ENCODE data around the gene CAMKMT. TPM values are rescaled to one million over a fixed set of nuclear protein-coding genes. Genes with fewer than 3 reads are reported as not detected.

The CAMKMT gene
- total RNA-seq, 1 experiment from 2014 or later: 17.4 TPM

GRCh38 chr2:44620189-44620990, 258.6 kb downstream of the CAMKMT start:
- Histone ChIP-seq H3K27ac (ENCODE audit: insufficient read length, low read depth, low read length) (no peak overlapping the region), H2BK12ac (ENCODE audit: insufficient read length, low read depth, low read length) (no peak overlapping the region), H3K23ac (ENCODE audit: insufficient read length, low read depth, low read length) (no peak overlapping the region), H4K91ac (ENCODE audit: insufficient read length, low read depth, low read length) (no peak overlapping the region), H3K27me3 (ENCODE audit: insufficient read depth, low read length) (no peaks in the 10 kb centered on the region), H2BK15ac (ENCODE audit: low read depth, low read length) (no peak overlapping the region), H3T11ph (ENCODE audit: low read length) (no peak overlapping the region), H3K79me1 (ENCODE audit: insufficient read depth, low read depth, low read length, poor library complexity, severe bottlenecking) (no peaks in the 10 kb centered on the region), H3K4ac (ENCODE audit: low read depth, low read length) (no peak overlapping the region), H4K8ac (replicated peaks; ENCODE audit: insufficient read length, low read depth, low read length) (no peak overlapping the region), H3K56ac (ENCODE audit: insufficient read length, low read depth, low read length) (no peak overlapping the region), H3K9ac (ENCODE audit: extremely low read depth, insufficient read length, low read length) (no peak overlapping the region), H3K14ac (ENCODE audit: insufficient read depth, low read length) (no peak overlapping the region), H4K5ac (ENCODE audit: insufficient read length, low read depth, low read length) (no peak overlapping the region), H2BK20ac (ENCODE audit: low read depth, low read length, poor library complexity, severe bottlenecking) (no peak overlapping the region), H3K18ac (ENCODE audit: insufficient read length, low read depth, low read length) (no peak overlapping the region), H4K20me1 (ENCODE audit: control insufficient read depth, insufficient read depth, insufficient read length) (no peaks in the 10 kb centered on the region), H2AK5ac (ENCODE audit: insufficient read length, low read length) (no peak overlapping the region), H3K4me2 (ENCODE audit: insufficient read depth, insufficient read length, low read length) (no peak overlapping the region), H3K23me2 (ENCODE audit: insufficient read length, low read depth, low read length, poor library complexity, severe bottlenecking) (no peaks in the 10 kb centered on the region), H2AFZ (ENCODE audit: low read length) (no peak overlapping the region), H2BK120ac (ENCODE audit: low read depth, low read length, poor library complexity, severe bottlenecking) (no peak overlapping the region), H3K79me2 (ENCODE audit: insufficient read depth, low read length) (no peaks in the 10 kb centered on the region), H3K9me3 (ENCODE audit: control insufficient read depth, low read depth, low read length) (no peaks in the 10 kb centered on the region), H3K4me1 (ENCODE audit: insufficient read depth, low read length) (peaks cover 4% of the 10 kb centered on the region; the same call in 1 of the 2 replicates), H2BK5ac (ENCODE audit: insufficient read length, low read length) (no peak overlapping the region)
- no peaks in the 10 kb centered on the region for H3K36me3 Mint-ChIP-seq (ENCODE audit: insufficient read depth in 1 of 3, low read depth in 3 of 3)
- DNase-seq: no peak
- WGBS (ENCODE audit: extremely low coverage, insufficient read length, low lambda C conversion rate): no CpG with 5 or more reads among the region's 2 CpGs
- H3K9me3 Mint-ChIP-seq: no peaks in the 10 kb centered on the region
- no peaks in the 10 kb centered on the region for H3K27me3 Mint-ChIP-seq (ENCODE audit: low read depth)
- peaks cover 4 to 6% of the 10 kb centered on the region in 2 experiments; a peak in 2 of 4 replicates for H3K4me1 Mint-ChIP-seq
- no peak overlapping the region; a peak in 1 of 7 replicates for H3K27ac Mint-ChIP-seq
- peak; percentile 38; the same call in 1 of the 3 replicates for TF ChIP-seq CTCF (conservative IDR thresholded peaks at IDR 0.05)
- H3K4me3 Mint-ChIP-seq: no peak overlapping the region

All from H9 (cell line).